Upper lobe of left lung (tissue), 6 donors: ENCODE measurements around the gene ABCC4. TPM values are rescaled to one million over a fixed set of nuclear protein-coding genes. Genes with fewer than 3 reads are reported as not detected.

Source experiments
- ATAC-seq, 2 donors: fragments of 200-7000 bp; cut with Tn5 transposase; one replicate each; pipeline ENCODE4 v1.9.1; 2022; ENCODE audit warnings: mild to moderate bottlenecking in 2 of 2, moderate library complexity in 2 of 2; ENCODE audit not compliant: low FRiP score in 2 of 2
- DNase-seq, 2 donors: peaks; one replicate each; pipeline ENCODE4 v3.0.0-alpha.2; 2019 to 2020
- H3K27ac ChIP-seq, 4 donors: fragments of 200-600 bp; sonication (generic); one replicate each; pipeline ENCODE4 v1.5.1; 2016 to 2019
- H3K27me3 ChIP-seq, 4 donors: fragments of 200-600 bp; sonication (generic); one replicate each; pipeline ENCODE4 v1.5.1; 2017 to 2019
- H3K36me3 ChIP-seq, 4 donors: fragments of 200-600 bp; sonication (generic); one replicate each; pipeline ENCODE4 v1.5.1; 2016 to 2019
- H3K4me1 ChIP-seq, 4 donors: fragments of 200-600 bp; sonication (generic); one replicate each; pipeline ENCODE4 v1.5.1; 2018 to 2019
- H3K4me3 ChIP-seq, 4 donors: fragments of 200-600 bp; sonication (generic); one replicate each; pipeline ENCODE4 v1.5.1; 2017 to 2019; ENCODE audit warnings: mild to moderate bottlenecking in 2 of 4, moderate library complexity in 1 of 4
- H3K9me3 ChIP-seq, 4 donors: fragments of 200-600 bp; sonication (generic); one replicate each; pipeline ENCODE4 v1.5.1; 2018 to 2019
- EP300 ChIP-seq, 4 donors: sonication (generic); formaldehyde crosslinking; IDR thresholded peaks; one replicate each; pipeline ENCODE4 v1.5.1; 2017; ENCODE audit warnings: antibody characterized with exemption in 4 of 4, control low read depth in 2 of 4
- POLR2A ChIP-seq, 4 donors: fragments of 450-650 bp; IDR thresholded peaks; one replicate each; pipeline ENCODE4 v1.5.1; 2016 to 2017; ENCODE audit warnings: antibody characterized with exemption in 4 of 4, mild to moderate bottlenecking in 2 of 4
- POLR2AphosphoS5 ChIP-seq, 2 donors: sonication (generic); formaldehyde crosslinking; IDR thresholded peaks; one replicate each; pipeline ENCODE4 v1.5.1; 2017; ENCODE audit warnings: antibody characterized with exemption in 2 of 2
- WGBS, 2 donors: methylation state at CpG; one replicate each; pipeline ENCODE4 v1.1.5; 2017 to 2018; 5-methylcytosine and 5-hydroxymethylcytosine counted together
- total RNA-seq, 6 donors: library from RNA; depleted of rRNA in 4 of 6; stranded (reverse); fragments of >200 nt in 4 of 6; gene quantifications; one replicate each; pipeline versions ENCODE4 v1.1.0 to v1.2.1, GENCODE V29; 2016 to 2021
- TF ChIP-seq, protein P1 (sequence below), 6 experiments: fragments of 450-650 bp in 4 of 6; fragments of 200-600 bp in 2 of 6; sonication (generic) in 2 of 6; IDR thresholded peaks; one replicate each; pipeline ENCODE4 v1.5.1; 2016 to 2019; ENCODE audit warnings: antibody characterized with exemption in 6 of 6
- donor health status: DM: no; HTN: no; CAD: no; lungs with moderate emphysema.
- donor health status: DM: no; HTN: yes; CAD: no; lungs with severe emphysema.

ABCC4 gene
- total RNA-seq, 6 donors from 2014 or later: 17.0 to 78.6 (median 31.9) TPM

DNA sequence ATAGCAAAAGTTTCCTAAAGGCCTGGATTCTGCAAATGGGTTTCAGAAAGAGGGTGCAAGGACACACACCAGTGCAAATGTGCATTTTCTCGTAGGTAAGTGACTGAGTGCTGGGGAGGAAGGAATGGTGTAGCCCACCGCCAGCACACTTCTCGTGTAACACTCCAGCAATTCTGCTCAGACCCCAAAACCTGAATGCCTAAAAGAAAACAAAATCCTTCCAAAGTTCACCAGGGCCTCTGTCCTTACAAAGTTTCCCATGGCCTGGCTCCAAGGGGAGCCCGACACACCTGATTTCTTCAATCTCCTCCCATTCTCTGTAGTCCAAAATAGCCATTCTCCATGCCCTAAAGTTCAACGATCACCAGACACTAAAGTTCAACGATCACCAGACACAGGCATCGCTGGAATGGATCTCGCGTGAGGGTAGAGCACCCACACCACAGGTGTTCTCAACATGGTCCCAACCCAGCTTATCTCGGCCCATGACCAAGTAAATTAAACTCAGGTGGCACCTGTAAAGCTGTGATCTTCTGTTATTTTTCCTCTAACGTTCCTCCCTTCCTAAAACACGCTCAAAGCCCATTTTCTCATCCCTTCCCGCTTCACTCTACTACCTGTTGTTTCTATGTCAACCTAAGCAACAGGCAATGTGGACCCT is 46.0 kb downstream of the ABCC4 start:
- Histone ChIP-seq H3K36me3 (no peaks in the 10 kb centered on the region), H3K27ac (no peak overlapping the region), H3K27me3 (no peaks in the 10 kb centered on the region), H3K4me3 (no peak overlapping the region), H3K9me3 (no peaks in the 10 kb centered on the region), H3K4me1 (no peaks in the 10 kb centered on the region)
- TF ChIP-seq, protein P1, sequence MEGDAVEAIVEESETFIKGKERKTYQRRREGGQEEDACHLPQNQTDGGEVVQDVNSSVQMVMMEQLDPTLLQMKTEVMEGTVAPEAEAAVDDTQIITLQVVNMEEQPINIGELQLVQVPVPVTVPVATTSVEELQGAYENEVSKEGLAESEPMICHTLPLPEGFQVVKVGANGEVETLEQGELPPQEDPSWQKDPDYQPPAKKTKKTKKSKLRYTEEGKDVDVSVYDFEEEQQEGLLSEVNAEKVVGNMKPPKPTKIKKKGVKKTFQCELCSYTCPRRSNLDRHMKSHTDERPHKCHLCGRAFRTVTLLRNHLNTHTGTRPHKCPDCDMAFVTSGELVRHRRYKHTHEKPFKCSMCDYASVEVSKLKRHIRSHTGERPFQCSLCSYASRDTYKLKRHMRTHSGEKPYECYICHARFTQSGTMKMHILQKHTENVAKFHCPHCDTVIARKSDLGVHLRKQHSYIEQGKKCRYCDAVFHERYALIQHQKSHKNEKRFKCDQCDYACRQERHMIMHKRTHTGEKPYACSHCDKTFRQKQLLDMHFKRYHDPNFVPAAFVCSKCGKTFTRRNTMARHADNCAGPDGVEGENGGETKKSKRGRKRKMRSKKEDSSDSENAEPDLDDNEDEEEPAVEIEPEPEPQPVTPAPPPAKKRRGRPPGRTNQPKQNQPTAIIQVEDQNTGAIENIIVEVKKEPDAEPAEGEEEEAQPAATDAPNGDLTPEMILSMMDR (IDR thresholded peaks at IDR 0.05): no peak
- no peak for TF ChIP-seq POLR2A (IDR thresholded peaks at IDR 0.05)
- TF ChIP-seq EP300 (IDR thresholded peaks at IDR 0.05): no peak
- TF ChIP-seq POLR2AphosphoS5 (IDR thresholded peaks at IDR 0.05): no peak
- DNase-seq: no peak
- ATAC-seq: no peak
- 94 to 97% methylated on average over 13 of the region's 13 CpGs for WGBS, 2 donors

DNA sequence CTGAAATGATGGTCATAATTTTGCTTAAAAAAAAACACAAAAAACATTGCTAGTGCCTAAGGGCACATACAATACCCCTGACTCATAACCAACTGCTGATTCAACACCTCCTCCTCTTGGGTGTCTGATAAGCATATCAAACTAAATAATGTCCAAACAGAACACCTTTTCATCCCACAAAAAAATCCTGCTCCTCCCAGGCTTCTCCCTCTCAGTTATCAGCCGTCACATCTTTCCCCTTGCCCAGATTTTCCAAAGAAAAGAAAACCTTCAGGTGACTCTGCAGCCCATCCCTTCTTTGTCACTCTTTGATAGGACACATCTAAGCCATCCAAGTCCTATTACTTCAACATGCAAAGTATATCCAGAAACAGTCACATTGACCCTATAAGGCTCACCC is 46.9 kb downstream of the ABCC4 start:
- TF ChIP-seq, protein P1 (IDR thresholded peaks at IDR 0.05): no peak
- TF ChIP-seq POLR2A (IDR thresholded peaks at IDR 0.05) (no peak), POLR2AphosphoS5 (IDR thresholded peaks at IDR 0.05) (no peak), EP300 (IDR thresholded peaks at IDR 0.05) (no peak)
- H3K4me3 ChIP-seq: no peak overlapping the region
- H3K27ac ChIP-seq: no peak overlapping the region
- H3K36me3 ChIP-seq: no peaks in the 10 kb centered on the region
- no peaks in the 10 kb centered on the region for H3K9me3 ChIP-seq
- DNase-seq (no peak), ATAC-seq (no peak)
- no peaks in the 10 kb centered on the region for H3K27me3 ChIP-seq
- H3K4me1 ChIP-seq: no peaks in the 10 kb centered on the region
- 90 to 96% methylated on average over 1 of the region's 1 CpG for WGBS, 2 donors

DNA sequence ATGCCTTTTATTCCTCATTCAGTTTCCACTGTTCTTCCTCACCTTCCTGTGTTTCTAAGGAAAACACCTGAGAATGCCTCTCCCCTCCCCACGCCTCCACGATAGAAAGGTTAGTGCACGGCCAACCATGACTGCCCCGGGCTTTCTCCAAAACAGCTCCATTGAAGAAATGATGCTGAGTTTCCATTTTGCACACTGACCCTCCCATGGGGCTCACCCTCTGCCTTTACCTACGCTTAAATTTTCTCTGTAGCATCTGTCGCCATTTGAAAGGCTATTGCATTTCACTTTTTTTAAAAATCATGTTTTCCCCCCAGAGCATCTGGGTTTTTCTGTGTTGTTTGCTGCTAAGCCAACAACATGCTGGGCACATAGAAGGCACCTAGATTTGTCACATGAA is 48.2 kb downstream of the ABCC4 start:
- WGBS, 2 donors: 95 to 96% methylated on average over 6 of the region's 6 CpGs
- no peak overlapping the region for H3K27ac ChIP-seq
- TF ChIP-seq EP300 (IDR thresholded peaks at IDR 0.05) (no peak), POLR2A (IDR thresholded peaks at IDR 0.05) (no peak), POLR2AphosphoS5 (IDR thresholded peaks at IDR 0.05) (no peak)
- TF ChIP-seq, protein P1 (IDR thresholded peaks at IDR 0.05): no peak

DNA sequence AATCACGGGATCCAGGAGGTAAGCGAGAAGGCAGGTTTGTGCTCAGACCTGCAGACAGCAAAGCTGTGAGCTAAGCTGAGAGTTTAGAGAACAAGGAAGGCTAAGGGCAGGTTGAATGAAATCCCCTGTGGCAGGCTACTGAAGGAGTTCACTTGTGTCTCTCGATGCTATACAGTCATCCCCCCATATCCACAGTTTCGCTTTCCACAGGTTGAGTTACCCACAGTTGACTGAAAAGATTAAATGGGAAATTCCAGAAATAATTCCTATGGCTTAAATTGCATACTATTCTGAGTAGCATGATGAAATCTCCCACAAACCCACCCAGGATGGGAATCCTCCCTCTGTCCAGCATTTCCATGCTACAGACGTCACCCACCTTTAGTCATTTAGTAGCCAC is 49.6 kb downstream of the ABCC4 start:
- Histone ChIP-seq H3K4me1 (peaks cover 0 to 9% (median under 1%) of the 10 kb centered on the region in 4 donors), H3K27me3 (no peaks in the 10 kb centered on the region), H3K27ac (no peak overlapping the region), H3K9me3 (no peaks in the 10 kb centered on the region), H3K36me3 (no peaks in the 10 kb centered on the region), H3K4me3 (no peak overlapping the region)
- no peak for TF ChIP-seq EP300 (IDR thresholded peaks at IDR 0.05)
- ATAC-seq (no peak), DNase-seq (no peak)
- WGBS, 2 donors: 90 to 100% methylated on average over 5 of the region's 5 CpGs

More for the DNA sequence above, 48.2 kb downstream of the ABCC4 start:
- Histone ChIP-seq H3K9me3 (no peaks in the 10 kb centered on the region), H3K4me1 (no peaks in the 10 kb centered on the region), H3K4me3 (no peak overlapping the region), H3K27me3 (no peaks in the 10 kb centered on the region), H3K36me3 (no peaks in the 10 kb centered on the region)
- ATAC-seq (no peak), DNase-seq (no peak)

DNA sequence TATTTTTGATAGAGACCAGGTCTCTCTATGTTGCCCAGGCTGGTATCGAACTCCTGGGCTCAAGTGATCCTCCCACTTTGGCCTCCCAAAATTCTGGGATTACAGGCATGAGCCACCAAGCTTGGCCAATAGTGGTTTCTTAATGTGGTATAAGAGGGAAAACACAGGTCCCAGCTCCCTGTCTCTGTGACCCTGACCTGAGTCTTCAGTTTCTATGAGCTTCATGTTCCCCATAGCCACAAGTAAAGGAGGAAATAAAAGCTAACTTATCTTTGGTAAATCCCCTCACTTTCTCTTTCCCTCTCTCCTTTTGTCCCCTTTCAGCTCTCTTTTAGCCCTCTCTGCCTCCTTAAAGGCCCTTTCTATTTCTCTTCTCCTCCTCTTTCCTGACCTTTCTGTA is 50.3 kb downstream of the ABCC4 start:
- DNase-seq (no peak), ATAC-seq (no peak)
- Histone ChIP-seq H3K4me1 (peaks cover 0 to 16% (median 6%) of the 10 kb centered on the region in 4 donors), H3K9me3 (no peaks in the 10 kb centered on the region), H3K36me3 (peaks cover 0 to 3% (median 0%) of the 10 kb centered on the region in 4 donors), H3K27me3 (no peaks in the 10 kb centered on the region), H3K27ac (no peak overlapping the region), H3K4me3 (no peak overlapping the region)
- TF ChIP-seq POLR2A (IDR thresholded peaks at IDR 0.05): no peak
- no peak for TF ChIP-seq EP300 (IDR thresholded peaks at IDR 0.05)
- TF ChIP-seq, protein P1 (IDR thresholded peaks at IDR 0.05): no peak
- no peak for TF ChIP-seq POLR2AphosphoS5 (IDR thresholded peaks at IDR 0.05)
- 100% methylated on average over 1 of the region's 1 CpG for WGBS, 2 donors
